Measurements from ENCODE around the gene HYI.

DNA sequence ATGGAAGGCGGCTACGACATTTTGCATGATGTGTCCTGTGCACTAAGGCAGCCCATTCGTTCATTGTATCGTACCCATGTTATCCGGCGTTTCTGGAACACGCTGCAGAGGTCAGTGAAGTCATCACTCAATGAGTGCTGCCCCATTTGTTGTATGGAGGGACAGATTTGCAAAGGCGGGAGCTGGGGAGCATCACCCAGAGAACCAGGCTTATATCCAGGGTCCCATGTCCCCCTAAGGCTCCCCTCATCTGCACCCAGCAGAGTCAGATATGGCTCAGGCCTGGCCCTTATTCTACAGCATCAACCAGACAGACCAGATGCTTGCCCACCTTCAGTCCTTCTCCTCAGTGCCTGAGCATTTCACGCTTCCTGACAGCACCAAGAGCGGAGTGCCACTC lies 32.9 kb downstream of the HYI start:
- TF ChIP-seq CTCF (conservative IDR thresholded peaks at IDR 0.05; ENCODE audit: low read depth in 2 of 2) = no peak
- TF ChIP-seq EZH2phosphoT487 (IDR thresholded peaks at IDR 0.05; ENCODE audit: unreplicated experiment) = no peak
- no peak for TF ChIP-seq POLR2AphosphoS5 (IDR thresholded peaks at IDR 0.05; ENCODE audit: low read depth)
